ENCODE measurements around the gene TBC1D5. TPM values are rescaled to one million over a fixed set of nuclear protein-coding genes. Genes with fewer than 3 reads are reported as not detected.

The TBC1D5 gene
- total RNA-seq, 1 donor from 2014 or later, result 67.1 TPM

DNA sequence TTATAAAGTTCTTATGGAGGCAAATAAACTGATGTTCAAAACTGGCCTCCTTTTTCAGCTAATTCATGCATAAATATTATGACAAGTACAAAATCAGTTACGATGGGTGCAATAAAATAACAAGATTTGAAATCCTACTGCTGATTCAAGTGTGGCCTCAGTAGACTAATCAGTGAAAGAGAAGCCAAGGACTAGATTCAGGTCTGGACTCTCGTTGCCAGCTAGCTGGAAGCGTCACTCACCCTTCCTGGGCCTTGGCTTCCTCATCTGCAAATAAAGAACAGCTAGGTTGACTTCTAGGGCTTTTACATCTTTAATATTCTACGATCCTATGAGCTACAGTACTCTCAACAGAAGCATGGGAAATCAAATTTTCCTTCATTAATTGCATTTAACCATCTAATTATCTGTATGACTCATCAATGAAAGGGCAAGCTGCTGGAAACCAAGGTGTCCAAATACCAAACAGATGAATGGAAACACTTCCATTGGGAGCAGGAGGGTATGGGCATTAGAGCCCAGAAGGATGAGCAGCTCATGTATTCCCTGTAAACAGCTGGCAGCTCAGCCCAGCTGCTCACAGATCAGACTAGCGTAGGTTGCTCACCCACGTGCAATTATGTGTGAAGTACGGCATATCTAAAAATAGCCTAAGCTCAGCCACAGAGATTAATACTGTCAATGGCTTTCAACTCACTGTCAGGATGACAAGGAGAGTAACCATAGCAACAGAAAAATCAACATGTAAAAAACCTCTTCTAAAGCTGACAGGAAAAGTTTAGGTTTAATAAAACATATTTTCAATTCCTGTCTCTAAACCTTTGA is 562.8 kb downstream of the TBC1D5 start:
- H3K4me3 ChIP-seq (ENCODE audit: low read depth, low read length), result no peak overlapping the region
- H3K27me3 ChIP-seq (ENCODE audit: control insufficient read depth, insufficient read depth, low read length), result no peaks in the 10 kb centered on the region
- TF ChIP-seq, protein P1, sequence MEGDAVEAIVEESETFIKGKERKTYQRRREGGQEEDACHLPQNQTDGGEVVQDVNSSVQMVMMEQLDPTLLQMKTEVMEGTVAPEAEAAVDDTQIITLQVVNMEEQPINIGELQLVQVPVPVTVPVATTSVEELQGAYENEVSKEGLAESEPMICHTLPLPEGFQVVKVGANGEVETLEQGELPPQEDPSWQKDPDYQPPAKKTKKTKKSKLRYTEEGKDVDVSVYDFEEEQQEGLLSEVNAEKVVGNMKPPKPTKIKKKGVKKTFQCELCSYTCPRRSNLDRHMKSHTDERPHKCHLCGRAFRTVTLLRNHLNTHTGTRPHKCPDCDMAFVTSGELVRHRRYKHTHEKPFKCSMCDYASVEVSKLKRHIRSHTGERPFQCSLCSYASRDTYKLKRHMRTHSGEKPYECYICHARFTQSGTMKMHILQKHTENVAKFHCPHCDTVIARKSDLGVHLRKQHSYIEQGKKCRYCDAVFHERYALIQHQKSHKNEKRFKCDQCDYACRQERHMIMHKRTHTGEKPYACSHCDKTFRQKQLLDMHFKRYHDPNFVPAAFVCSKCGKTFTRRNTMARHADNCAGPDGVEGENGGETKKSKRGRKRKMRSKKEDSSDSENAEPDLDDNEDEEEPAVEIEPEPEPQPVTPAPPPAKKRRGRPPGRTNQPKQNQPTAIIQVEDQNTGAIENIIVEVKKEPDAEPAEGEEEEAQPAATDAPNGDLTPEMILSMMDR (IDR thresholded peaks at IDR 0.05; ENCODE audit: insufficient read depth, low read length, severe bottlenecking), result no peak
- peaks cover 1% of the 10 kb centered on the region for H3K36me3 ChIP-seq (ENCODE audit: control insufficient read depth, insufficient read depth, low read length)
- FAIRE-seq (no peak), DNase-seq (ENCODE audit: low read depth) (no peak)

- TF ChIP-seq, protein P1 (IDR thresholded peaks at IDR 0.05; ENCODE audit: insufficient read depth, low read length, severe bottlenecking), result no peak
- FAIRE-seq (no peak), DNase-seq (ENCODE audit: low read depth) (no peak)
- peaks cover 1% of the 10 kb centered on the region for H3K36me3 ChIP-seq (ENCODE audit: control insufficient read depth, insufficient read depth, low read length)
- no peak overlapping the region for H3K4me3 ChIP-seq (ENCODE audit: low read depth, low read length)
- H3K27me3 ChIP-seq (ENCODE audit: control insufficient read depth, insufficient read depth, low read length), result no peaks in the 10 kb centered on the region
Measured at GRCh38 chr3:17176757-17177156, 565.7 kb downstream of the TBC1D5 start.

- H3K27me3 ChIP-seq (ENCODE audit: control insufficient read depth, insufficient read depth, low read length), result no peaks in the 10 kb centered on the region
- H3K4me3 ChIP-seq (ENCODE audit: low read depth, low read length), result no peak overlapping the region
- peak; percentile 22 for DNase-seq (ENCODE audit: low read depth)
- no peaks in the 10 kb centered on the region for H3K36me3 ChIP-seq (ENCODE audit: control insufficient read depth, insufficient read depth, low read length)
- no peak for FAIRE-seq
- TF ChIP-seq, protein P1 (IDR thresholded peaks at IDR 0.05; ENCODE audit: insufficient read depth, low read length, severe bottlenecking), result no peak
Measured at GRCh38 chr3:17175187-17175807, 567.1 kb downstream of the TBC1D5 start.

DNA sequence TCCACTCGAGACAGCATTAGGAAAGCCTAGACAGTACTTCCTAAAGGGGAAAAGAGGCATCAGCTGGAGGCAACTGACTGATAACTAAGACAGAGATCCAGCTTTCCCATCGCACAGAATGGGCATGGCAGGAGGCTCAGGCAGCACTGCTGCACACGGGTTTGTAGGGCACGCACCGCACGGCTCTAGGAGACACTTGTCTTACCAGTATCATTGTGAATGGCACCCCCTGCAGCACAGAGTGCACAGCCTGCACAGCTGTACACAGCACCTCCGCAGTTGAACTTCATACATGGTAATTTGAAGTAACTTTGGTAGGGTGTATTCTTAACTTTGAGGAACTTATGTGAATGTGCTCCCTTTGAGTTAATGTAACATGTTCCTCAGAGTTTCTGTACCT is 576.1 kb downstream of the TBC1D5 start:
- TF ChIP-seq, protein P1 (IDR thresholded peaks at IDR 0.05; ENCODE audit: insufficient read depth, low read length, severe bottlenecking), result no peak
- no peaks in the 10 kb centered on the region for H3K27me3 ChIP-seq (ENCODE audit: control insufficient read depth, insufficient read depth, low read length)
- H3K4me3 ChIP-seq (ENCODE audit: low read depth, low read length), result no peak overlapping the region
- H3K36me3 ChIP-seq (ENCODE audit: control insufficient read depth, insufficient read depth, low read length), result peaks cover 5% of the 10 kb centered on the region
- no peak for FAIRE-seq
- DNase-seq (ENCODE audit: low read depth), result no peak

DNA sequence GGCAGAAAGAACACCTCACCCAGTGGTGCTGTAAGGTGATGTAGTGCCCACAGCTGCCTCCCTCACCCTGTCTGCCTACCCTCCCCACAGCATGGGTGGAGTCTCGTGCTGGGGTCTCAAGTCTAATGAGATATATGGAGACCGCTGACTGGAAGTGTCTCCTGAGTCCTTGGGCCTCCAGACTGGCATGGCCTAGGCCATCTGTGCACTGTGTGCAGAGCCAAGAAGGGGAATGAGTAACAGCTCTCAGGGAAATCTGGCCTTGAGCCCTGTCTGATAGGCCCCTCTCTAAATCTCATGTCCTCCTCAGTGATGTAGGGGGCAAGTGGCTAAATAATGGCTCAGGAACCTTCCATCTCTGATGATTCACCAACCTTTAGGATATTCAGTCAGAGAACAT is 580.3 kb downstream of the TBC1D5 start:
- FAIRE-seq, result no peak
- H3K27me3 ChIP-seq (ENCODE audit: control insufficient read depth, insufficient read depth, low read length), result no peaks in the 10 kb centered on the region
- peaks cover 7% of the 10 kb centered on the region for H3K36me3 ChIP-seq (ENCODE audit: control insufficient read depth, insufficient read depth, low read length)
- H3K4me3 ChIP-seq (ENCODE audit: low read depth, low read length), result no peak overlapping the region
- TF ChIP-seq, protein P1 (IDR thresholded peaks at IDR 0.05; ENCODE audit: insufficient read depth, low read length, severe bottlenecking), result no peak
- no peak for DNase-seq (ENCODE audit: low read depth)

All from bronchial epithelial cell (primary cell).